Mesothelial cell of epicardium (in vitro differentiated cells): ENCODE measurements around the gene JAKMIP2. TPM values are rescaled to one million over a fixed set of nuclear protein-coding genes. Genes with fewer than 3 reads are reported as not detected.

Experiments used
- DNase-seq, 2 experiments: peaks; one replicate each; pipeline ENCODE4 v3.0.0; 2021; ENCODE audit warnings: low spot score in 2 of 2; ENCODE audit not compliant: unreplicated experiment in 2 of 2
- H3K27ac Mint-ChIP-seq: 2 replicates; pipeline ENCODE4 v1.8.0; 2021; ENCODE audit warnings: mixed read lengths
- H3K27me3 Mint-ChIP-seq: 2 replicates; pipeline ENCODE4 v1.8.0; 2021; ENCODE audit warnings: low read depth, mixed read lengths
- H3K36me3 Mint-ChIP-seq: 2 replicates; pipeline ENCODE4 v1.8.0; 2021; ENCODE audit warnings: mixed read lengths
- H3K4me1 Mint-ChIP-seq: 2 replicates; pipeline ENCODE4 v1.8.0; 2021; ENCODE audit warnings: mixed read lengths
- H3K4me3 Mint-ChIP-seq: 2 replicates; pipeline ENCODE4 v1.8.0; 2021; ENCODE audit warnings: mild to moderate bottlenecking, moderate library complexity, mixed read lengths
- H3K9me3 Mint-ChIP-seq: 2 replicates; pipeline ENCODE4 v1.8.0; 2021; ENCODE audit warnings: mixed read lengths
- total RNA-seq: library from RNA; stranded (reverse); gene quantifications from 3 replicates; pipeline ENCODE4 v1.2.1, GENCODE V29; 2021
- TF ChIP-seq, protein P1 (sequence below): fragments of 200-600 bp; sonication (generic); IDR thresholded peaks from one replicate; pipeline ENCODE4 v1.5.0; 2021; ENCODE audit warnings: antibody characterized with exemption; ENCODE audit not compliant: unreplicated experiment

The JAKMIP2 gene
- total RNA-seq, 1 donor from 2014 or later: 5.1 TPM

- Mint-ChIP-seq H3K4me3 (no peak overlapping the region), H3K4me1 (peaks cover 13% of the 10 kb centered on the region)
These were observed 3.6 kb upstream of the JAKMIP2 start for GRCh38 chr5:147786142-147786541.

GRCh38 chr5:147784146-147784987 is 1.8 kb upstream of the JAKMIP2 start:
- peaks cover 17% of the 10 kb centered on the region for H3K4me1 Mint-ChIP-seq
- H3K27ac Mint-ChIP-seq: no peak overlapping the region
- TF ChIP-seq, protein P1, sequence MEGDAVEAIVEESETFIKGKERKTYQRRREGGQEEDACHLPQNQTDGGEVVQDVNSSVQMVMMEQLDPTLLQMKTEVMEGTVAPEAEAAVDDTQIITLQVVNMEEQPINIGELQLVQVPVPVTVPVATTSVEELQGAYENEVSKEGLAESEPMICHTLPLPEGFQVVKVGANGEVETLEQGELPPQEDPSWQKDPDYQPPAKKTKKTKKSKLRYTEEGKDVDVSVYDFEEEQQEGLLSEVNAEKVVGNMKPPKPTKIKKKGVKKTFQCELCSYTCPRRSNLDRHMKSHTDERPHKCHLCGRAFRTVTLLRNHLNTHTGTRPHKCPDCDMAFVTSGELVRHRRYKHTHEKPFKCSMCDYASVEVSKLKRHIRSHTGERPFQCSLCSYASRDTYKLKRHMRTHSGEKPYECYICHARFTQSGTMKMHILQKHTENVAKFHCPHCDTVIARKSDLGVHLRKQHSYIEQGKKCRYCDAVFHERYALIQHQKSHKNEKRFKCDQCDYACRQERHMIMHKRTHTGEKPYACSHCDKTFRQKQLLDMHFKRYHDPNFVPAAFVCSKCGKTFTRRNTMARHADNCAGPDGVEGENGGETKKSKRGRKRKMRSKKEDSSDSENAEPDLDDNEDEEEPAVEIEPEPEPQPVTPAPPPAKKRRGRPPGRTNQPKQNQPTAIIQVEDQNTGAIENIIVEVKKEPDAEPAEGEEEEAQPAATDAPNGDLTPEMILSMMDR: no peak
- H3K4me3 Mint-ChIP-seq: no peak overlapping the region
- H3K27me3 Mint-ChIP-seq: peaks cover 6% of the 10 kb centered on the region
- H3K36me3 Mint-ChIP-seq: no peaks in the 10 kb centered on the region
- H3K9me3 Mint-ChIP-seq: no peaks in the 10 kb centered on the region
- DNase-seq: no peak

More at GRCh38 chr5:147786142-147786541, 3.6 kb upstream of the JAKMIP2 start:
- no peaks in the 10 kb centered on the region for H3K9me3 Mint-ChIP-seq
- TF ChIP-seq, protein P1: no peak
- peaks cover 6% of the 10 kb centered on the region for H3K27me3 Mint-ChIP-seq
- H3K27ac Mint-ChIP-seq: no peak overlapping the region
- H3K36me3 Mint-ChIP-seq: no peaks in the 10 kb centered on the region
- DNase-seq: no peak

DNA sequence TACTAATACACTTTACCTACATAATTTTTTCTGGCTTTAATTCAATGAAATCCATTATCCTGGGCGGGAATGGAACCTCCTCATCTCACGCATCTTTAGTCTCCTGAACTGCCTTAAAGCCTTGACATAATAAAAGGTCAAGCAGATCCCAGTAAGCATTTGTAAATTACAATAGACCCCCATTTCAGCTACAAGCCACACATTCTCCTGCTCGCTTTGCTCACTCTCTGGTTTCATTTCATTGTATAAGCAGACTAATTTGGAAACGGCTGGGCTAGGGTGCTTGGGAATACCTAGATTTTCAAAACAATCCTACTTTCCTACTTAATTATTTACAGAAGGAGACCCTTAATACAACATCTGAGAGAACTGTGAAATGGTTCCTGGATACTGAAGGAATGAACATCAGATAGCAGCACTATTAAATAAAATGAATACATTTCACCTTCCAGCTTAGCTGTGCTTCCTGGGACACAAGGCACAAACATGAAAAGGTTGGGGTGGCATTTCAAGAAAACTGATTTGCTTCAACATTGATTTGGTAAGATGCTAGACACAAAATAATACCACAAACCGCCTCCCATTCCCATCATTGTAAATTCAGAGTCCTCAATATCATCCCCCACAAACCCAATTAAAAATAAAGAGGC is 1.5 kb downstream of the JAKMIP2 start:
- H3K27me3 Mint-ChIP-seq: peaks cover 6% of the 10 kb centered on the region
- DNase-seq: no peak
- peaks cover 3% of the 10 kb centered on the region for H3K9me3 Mint-ChIP-seq
- H3K4me3 Mint-ChIP-seq: peak overlapping the region; percentile 2
- TF ChIP-seq, protein P1: no peak
- peaks cover 17% of the 10 kb centered on the region for H3K4me1 Mint-ChIP-seq
- H3K36me3 Mint-ChIP-seq: no peaks in the 10 kb centered on the region
- H3K27ac Mint-ChIP-seq: peak overlapping the region; percentile 0

- Mint-ChIP-seq H3K27ac (no peak overlapping the region), H3K4me1 (peaks cover 17% of the 10 kb centered on the region), H3K36me3 (peaks cover 2% of the 10 kb centered on the region), H3K27me3 (peaks cover 6% of the 10 kb centered on the region), H3K9me3 (peaks cover 3% of the 10 kb centered on the region), H3K4me3 (no peak overlapping the region)
- TF ChIP-seq, protein P1: no peak
- DNase-seq: no peak
These were observed 2.8 kb downstream of the JAKMIP2 start for GRCh38 chr5:147779694-147780093.

- TF ChIP-seq, protein P1: no peak
- H3K4me3 Mint-ChIP-seq: no peak overlapping the region
- peaks cover 11% of the 10 kb centered on the region for H3K4me1 Mint-ChIP-seq
- no peaks in the 10 kb centered on the region for H3K27me3 Mint-ChIP-seq
- H3K9me3 Mint-ChIP-seq: peaks cover 3% of the 10 kb centered on the region
- H3K27ac Mint-ChIP-seq: no peak overlapping the region
- peaks cover 2% of the 10 kb centered on the region for H3K36me3 Mint-ChIP-seq
- DNase-seq: no peak
These were observed 5.5 kb downstream of the JAKMIP2 start for GRCh38 chr5:147776989-147777388.
